C4-2B (cell line): Measurements from ENCODE around the gene MIEN1.

ENCODE experiments used
- H3K27ac ChIP-seq: fragments of 450-650 bp; 2 replicates; pipeline ENCODE4 v1.5.1; 2017
- ZFX ChIP-seq: fragments of 450-650 bp; IDR thresholded peaks from 2 replicates; pipeline ENCODE4 v1.6.1; 2017
- TF ChIP-seq, protein P1 (sequence below): fragments of 450-650 bp; conservative IDR thresholded peaks from 2 replicates; pipeline ENCODE4 v1.5.1; 2017; ENCODE audit warnings: mild to moderate bottlenecking

Gene MIEN1

DNA sequence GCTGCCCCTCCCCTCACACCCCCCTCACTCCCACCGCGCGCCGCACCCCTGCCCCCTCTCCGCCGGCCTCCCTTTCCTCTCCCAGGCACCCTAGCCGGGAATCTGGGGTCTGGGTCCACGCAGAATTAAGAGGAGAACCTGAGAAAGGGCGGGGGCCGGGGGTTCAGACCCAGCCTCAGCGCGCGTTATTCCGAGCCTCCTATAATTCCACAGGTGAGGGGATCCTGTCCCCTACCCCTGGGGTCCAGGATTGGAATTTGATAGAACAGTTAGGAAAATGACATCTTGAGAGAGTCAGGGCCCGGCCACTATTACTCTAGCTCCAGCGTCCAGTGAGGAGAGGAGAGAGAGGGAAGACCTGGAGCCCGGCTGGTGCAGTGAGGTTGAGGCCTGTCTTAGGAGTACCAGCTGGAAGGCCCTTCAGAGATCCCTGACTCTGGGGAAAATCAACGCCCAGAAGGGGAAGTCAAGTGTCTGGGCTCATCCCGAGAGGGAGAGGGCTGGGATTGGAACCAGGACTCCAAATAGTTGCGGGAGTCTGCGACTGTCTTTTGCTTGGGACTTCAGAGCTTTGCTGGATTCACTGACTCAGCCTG is 24.7 kb upstream of the MIEN1 start:
- TF ChIP-seq, protein P1, sequence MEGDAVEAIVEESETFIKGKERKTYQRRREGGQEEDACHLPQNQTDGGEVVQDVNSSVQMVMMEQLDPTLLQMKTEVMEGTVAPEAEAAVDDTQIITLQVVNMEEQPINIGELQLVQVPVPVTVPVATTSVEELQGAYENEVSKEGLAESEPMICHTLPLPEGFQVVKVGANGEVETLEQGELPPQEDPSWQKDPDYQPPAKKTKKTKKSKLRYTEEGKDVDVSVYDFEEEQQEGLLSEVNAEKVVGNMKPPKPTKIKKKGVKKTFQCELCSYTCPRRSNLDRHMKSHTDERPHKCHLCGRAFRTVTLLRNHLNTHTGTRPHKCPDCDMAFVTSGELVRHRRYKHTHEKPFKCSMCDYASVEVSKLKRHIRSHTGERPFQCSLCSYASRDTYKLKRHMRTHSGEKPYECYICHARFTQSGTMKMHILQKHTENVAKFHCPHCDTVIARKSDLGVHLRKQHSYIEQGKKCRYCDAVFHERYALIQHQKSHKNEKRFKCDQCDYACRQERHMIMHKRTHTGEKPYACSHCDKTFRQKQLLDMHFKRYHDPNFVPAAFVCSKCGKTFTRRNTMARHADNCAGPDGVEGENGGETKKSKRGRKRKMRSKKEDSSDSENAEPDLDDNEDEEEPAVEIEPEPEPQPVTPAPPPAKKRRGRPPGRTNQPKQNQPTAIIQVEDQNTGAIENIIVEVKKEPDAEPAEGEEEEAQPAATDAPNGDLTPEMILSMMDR = no peak
- no peak for TF ChIP-seq ZFX
- H3K27ac ChIP-seq = peak overlapping the region; percentile 78

DNA sequence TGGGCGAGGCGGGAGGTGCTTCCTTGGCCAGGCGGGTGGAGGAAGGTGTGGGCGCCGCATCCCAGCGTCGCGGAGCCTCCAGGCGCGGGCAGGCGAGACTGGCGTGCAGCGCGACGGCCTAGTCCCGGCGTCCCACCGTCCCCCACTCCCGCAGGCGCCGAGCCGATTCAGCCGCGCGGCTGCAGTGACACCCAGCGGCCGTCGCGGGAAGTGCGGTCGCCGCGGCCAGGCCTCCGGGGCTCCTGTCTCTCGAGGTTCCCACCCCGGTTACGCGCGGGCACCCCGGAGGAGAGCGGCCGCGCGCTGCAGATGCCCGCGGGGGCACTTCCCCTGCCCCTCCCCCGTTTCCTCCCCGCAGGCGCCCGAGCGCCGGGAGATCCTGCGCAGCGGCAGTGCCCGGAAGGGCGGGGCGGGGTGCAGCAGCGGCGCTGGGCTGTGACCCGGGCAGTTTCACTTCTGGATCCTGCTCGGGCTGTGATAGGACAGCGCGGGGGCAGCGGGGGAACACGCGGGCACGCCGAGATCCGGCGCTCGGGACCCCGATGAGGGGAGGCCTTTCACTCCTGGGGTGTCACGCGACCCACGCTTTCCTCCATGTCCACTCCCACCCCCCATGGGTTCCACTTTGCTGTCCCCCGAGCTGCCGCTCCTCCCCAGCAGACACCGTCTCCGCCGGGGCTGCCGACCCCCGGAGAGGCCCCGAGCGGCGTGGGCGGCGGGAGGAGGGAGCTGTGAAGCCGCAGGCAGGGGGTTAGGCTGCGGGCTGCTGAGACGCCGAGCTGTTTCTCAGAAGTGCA is 24.0 kb upstream of the MIEN1 start:
- peak overlapping the region; percentile 78 for H3K27ac ChIP-seq

DNA sequence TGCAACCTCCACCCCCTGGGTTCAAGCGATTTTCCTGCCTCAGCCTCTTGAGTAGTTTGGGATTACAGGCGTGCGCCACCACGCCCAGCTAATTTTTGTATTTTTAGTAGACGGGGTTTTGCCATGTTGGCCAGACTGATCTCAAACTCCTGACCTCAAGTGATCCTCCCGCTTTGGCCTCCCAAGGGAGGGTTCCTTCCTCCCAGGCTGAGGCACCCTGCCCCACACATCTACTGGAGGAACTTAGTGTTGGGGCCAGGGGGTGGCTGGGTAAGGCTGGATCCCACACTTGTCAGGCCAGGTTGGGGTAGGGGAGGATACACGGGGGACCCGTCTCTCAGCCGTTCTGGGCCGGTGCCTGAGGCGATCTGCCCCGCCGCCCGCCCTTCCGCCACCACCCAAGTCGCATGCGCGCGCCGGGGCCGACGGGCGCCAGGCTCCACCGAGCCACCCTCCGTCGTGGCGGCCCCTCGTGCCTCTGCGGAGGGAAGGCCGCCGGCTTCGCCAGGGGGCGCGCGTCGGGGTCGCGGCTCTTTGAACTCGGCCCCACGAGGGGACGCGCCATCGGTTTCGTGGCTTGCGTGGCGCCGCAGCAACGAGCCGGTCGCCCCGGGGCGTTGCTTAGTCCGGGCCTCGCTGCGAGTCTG is 23.3 kb upstream of the MIEN1 start:
- H3K27ac ChIP-seq = peak overlapping the region; percentile 78
- no peak for TF ChIP-seq ZFX
- TF ChIP-seq, protein P1 = no peak

More for the DNA sequence above, 24.0 kb upstream of the MIEN1 start:
- peak; percentile 81; the same call in 1 of the 2 replicates for TF ChIP-seq ZFX
- TF ChIP-seq, protein P1 = peak; percentile 99

DNA sequence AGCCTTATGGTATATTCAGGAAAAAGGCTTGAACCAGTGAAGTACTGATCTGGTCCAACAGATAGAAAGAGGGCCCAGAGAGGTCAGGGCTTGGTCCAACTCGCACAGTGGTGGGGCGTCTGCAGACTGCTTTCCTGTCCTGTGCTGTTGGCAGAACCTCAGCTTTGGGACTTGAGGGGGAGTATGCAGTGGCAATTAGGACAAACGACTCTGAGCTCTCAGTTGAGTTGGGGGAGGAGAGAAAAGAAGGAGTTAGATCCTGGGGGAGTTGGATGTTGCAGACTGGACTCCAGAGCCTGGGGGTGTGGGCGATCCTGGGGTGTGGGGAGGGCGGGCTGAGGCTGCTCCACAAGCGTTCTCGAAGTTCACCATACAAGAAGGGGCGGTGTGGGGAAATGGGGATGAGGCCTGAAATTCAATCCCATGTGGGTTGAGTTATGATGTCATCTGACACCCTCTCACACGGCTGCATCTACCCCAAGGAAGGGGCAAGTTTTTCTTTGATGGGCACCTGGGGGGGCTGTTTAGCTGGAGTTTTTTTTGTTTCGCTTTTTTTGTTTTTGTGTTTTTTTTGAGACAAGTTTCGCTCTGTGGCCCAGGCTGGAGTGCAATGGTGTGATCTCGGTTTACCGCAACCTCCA is 22.0 kb upstream of the MIEN1 start:
- H3K27ac ChIP-seq = no peak overlapping the region
- TF ChIP-seq, protein P1 = no peak
- TF ChIP-seq ZFX = no peak

DNA sequence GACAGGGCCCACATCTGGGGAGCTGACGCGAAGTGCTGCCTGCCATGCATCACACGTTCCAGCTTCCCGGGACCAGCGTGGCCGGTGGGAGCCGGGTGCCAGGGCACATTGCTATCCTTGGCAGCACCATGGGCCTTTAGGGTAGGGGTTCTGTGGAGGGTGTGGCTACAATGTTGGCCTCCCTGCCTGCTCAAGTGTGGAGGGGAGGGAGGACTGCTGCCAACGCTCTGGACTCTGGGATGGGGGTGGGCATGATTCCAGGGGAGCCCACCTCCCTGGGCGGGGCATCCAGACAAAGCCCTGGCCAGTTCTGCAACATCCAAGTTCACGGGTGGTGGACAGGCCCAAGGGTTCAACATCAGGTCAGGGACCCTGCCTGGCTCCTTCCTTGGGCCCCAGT is 21.3 kb upstream of the MIEN1 start:
- TF ChIP-seq, protein P1 = no peak
- TF ChIP-seq ZFX = no peak
- no peak overlapping the region for H3K27ac ChIP-seq

DNA sequence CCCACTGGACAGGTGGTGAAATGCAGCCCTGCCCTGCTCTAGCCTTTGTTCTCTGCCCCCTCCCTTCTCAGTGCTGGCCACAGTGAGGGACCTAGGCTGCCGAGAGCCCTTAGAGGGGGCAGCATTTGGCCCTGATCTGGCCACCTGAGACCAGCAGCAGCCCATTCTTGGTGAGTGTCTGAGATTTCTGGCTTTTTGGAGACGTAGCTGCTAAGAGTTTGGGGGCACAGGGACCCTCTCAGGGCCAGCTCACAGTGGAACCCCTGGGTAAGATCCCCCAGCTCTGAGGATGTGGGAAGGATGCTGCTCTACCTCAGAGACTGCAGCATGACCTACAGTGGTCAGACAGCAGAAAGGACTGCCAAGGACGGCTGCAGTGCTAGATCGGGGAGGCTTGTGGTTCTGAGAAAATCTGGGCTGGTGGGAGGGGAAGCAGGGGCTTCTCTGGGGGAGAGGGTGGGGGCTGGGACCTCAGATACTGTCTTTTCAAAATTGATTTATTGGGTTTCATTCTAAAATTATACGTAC is 20.7 kb upstream of the MIEN1 start:
- TF ChIP-seq, protein P1 = no peak
- TF ChIP-seq ZFX = no peak
- H3K27ac ChIP-seq = no peak overlapping the region
